ENCODE data around the gene PIP4K2A. TPM values are rescaled to one million over a fixed set of nuclear protein-coding genes. Genes with fewer than 3 reads are reported as not detected.

PIP4K2A gene
- total and polyA plus RNA-seq, 2 of the 8 experiments (the other 6 are each of a cell fraction or from before 2014, with no cell fraction given), result 19.0 to 60.9 TPM

GRCh38 chr10:22720667-22721066, 6.3 kb upstream of the PIP4K2A start (continued):
- TF ChIP-seq RAD21 (IDR thresholded peaks at IDR 0.05 in 1 of 2, conservative IDR thresholded peaks at IDR 0.05 in 1 of 2; ENCODE audit: low read depth in 2 of 2, low read length in 2 of 2), result no peak
- no peak for TF ChIP-seq SP2 (IDR thresholded peaks at IDR 0.05; ENCODE audit: low read length)
- TF ChIP-seq NANOG (IDR thresholded peaks at IDR 0.05; ENCODE audit: insufficient read depth, low read depth, low read length, poor library complexity, severe bottlenecking), result no peak
- TF ChIP-seq NRF1 (IDR thresholded peaks at IDR 0.05; ENCODE audit: low read depth, low read length), result no peak

All from H1 (cell line).